Heart left ventricle (tissue), 16 donors: ENCODE measurements around the gene STX16. TPM values are rescaled to one million over a fixed set of nuclear protein-coding genes. Genes with fewer than 3 reads are reported as not detected.

Experiments used
- ATAC-seq, 4 donors: fragments of 200-7000 bp; cut with Tn5 transposase; one replicate each; pipeline ENCODE4 v1.9.1; 2020 to 2022; ENCODE audit warnings: moderate library complexity in 4 of 4, mild to moderate bottlenecking in 3 of 4, moderate number of reproducible peaks in 1 of 4
- DNase-seq, 5 donors: peaks; one replicate each; pipeline ENCODE4 v3.0.0-alpha.2; 2020
- H3K27ac ChIP-seq, 12 donors: fragments of 200-600 bp; sonication (generic) in 4 of 12; one replicate each; pipeline versions ENCODE4 v1.5.0 to v1.8.0; 2016 to 2022; ENCODE audit warnings: mild to moderate bottlenecking in 2 of 12
- H3K27me3 ChIP-seq, 9 donors: fragments of 200-600 bp; sonication (generic) in 2 of 9; one replicate each; pipeline versions ENCODE4 v1.5.1 to v1.8.0; 2016 to 2022; ENCODE audit warnings: mild to moderate bottlenecking in 3 of 9
- H3K36me3 ChIP-seq, 9 donors: fragments of 200-600 bp; sonication (generic) in 2 of 9; one replicate each; pipeline versions ENCODE4 v1.5.0 to v1.8.0; 2018 to 2022; ENCODE audit warnings: mild to moderate bottlenecking in 2 of 9
- H3K4me1 ChIP-seq, 12 donors: fragments of 200-600 bp; sonication (generic) in 4 of 12; one replicate each; pipeline versions ENCODE4 v1.5.0 to v1.8.0; 2016 to 2022; ENCODE audit warnings: mild to moderate bottlenecking in 3 of 12
- H3K4me3 ChIP-seq, 12 donors: fragments of 200-600 bp; sonication (generic) in 4 of 12; one replicate each; pipeline versions ENCODE4 v1.5.0 to v1.8.0; 2017 to 2022; ENCODE audit warnings: mild to moderate bottlenecking in 9 of 12, moderate library complexity in 4 of 12
- H3K9me3 ChIP-seq, 12 donors: fragments of 200-600 bp; sonication (generic) in 4 of 12; one replicate each; pipeline versions ENCODE4 v1.5.0 to v1.8.0; 2016 to 2022; ENCODE audit warnings: mild to moderate bottlenecking in 1 of 12
- POLR2A ChIP-seq, 2 donors: fragments of 450-650 bp; IDR thresholded peaks; one replicate each; pipeline ENCODE4 v1.6.1; 2017; ENCODE audit warnings: antibody characterized with exemption in 2 of 2, mild to moderate bottlenecking in 2 of 2, moderate library complexity in 2 of 2
- WGBS, 4 donors: extraction: QIAGEN DNeasy Blood & Tissue Kit in 2 of 4; methylation state at CpG; one replicate each; pipeline versions ENCODE4 v1.1.5 to v1.1.7; 2013 to 2018; 5-methylcytosine and 5-hydroxymethylcytosine counted together
- intact Hi-C, 10 donors: fragments of 100-400 bp; cut with DNase I; formaldehyde crosslinking; loops; one replicate each; pipeline versions ENCODE4 v1.11.1 to v1.14.2; 2022
- polyA plus RNA-seq, 2 donors: library from polyadenylated mRNA; stranded (reverse); fragments of 200-250 nt; gene quantifications; one replicate each; pipeline ENCODE4 v1.2.3, GENCODE V29; 2013
- total RNA-seq, 9 donors: library from RNA; depleted of rRNA in 2 of 9; stranded (reverse); fragments of >200 nt in 2 of 9; fragmentation: NEBNext Ultra II Directional in 3 of 9; extraction: Animal tissue kit (Norgen Biotek cat#: 25700) in 3 of 9; gene quantifications; one replicate each; pipeline versions ENCODE4 v1.1.0 to v1.2.4, GENCODE V29; 2016 to 2023
- TF ChIP-seq, protein P1 (sequence below), 12 donors: fragments of 200-600 bp; sonication (generic) in 4 of 12; IDR thresholded peaks; one replicate each; pipeline versions ENCODE4 v1.5.0 to v1.8.0; 2018 to 2022; ENCODE audit warnings: antibody characterized with exemption in 12 of 12, mild to moderate bottlenecking in 5 of 12
- donor health status: ischemic (EF 13 %, LVEDD 7.1; RV severe dilation, severe dysfunction).
- donor health status: healthy with polysubstance abuse.
- donor health status: DM: no; HTN: yes; CAD: no.
- donor health status: DM: no; HTN: no; CAD: no.
- donor health status: ischemic (EF 25% LVEDD 6.9; RV normal size, moderate dysfunction).
- donor health status: ischemic (EF 25% LVEDD 5.7; RV mildly dilated, moderate dysfunction).
- donor health status: healthy.
- donor health status: DM: yes; HTN: yes; CAD: no.
- donor health status: ischemic (EF 35%, LVEDD 5.7; RV mildly dilated, moderate dysfunction).
- donor health status: nonischemic (EF 11% LVEDD 7.7; RV severe dilation, severe dysfunction).
- donor health status: DM: yes; HTN: yes; CAD: no.
- donor health status: PGD.
- donor health status: ischemic (EF 29% LVEDD 5.4; RV normal size, mild dysfunction).
- donor health status: nonischemic (EF 23%, LVEDD 6.1; RV moderate dilation, normal function).

The STX16 gene
- total and polyA plus RNA-seq, 11 donors, result 14.6 to 38.9 (median 25.6) TPM

GRCh38 chr20:58692579-58693225, 41.6 kb downstream of the STX16 start, which contains the start of gene NPEPL1:
Gene NPEPL1, plus strand, starts transcription at chr20:58692800. Its CDS starts 101 bp downstream, at chr20:58692901.
- Histone ChIP-seq H3K4me1 (peaks cover 7 to 43% (median 22%) of the 10 kb centered on the region in 12 donors), H3K4me3 (peak within 1 kb of the TSS in 11 of 12 donors; percentile 34 to 74 (median 59)), H3K27me3 (no peaks in the 10 kb centered on the region), H3K27ac (peak within 1 kb of the TSS; percentile 84 to 98 (median 92)), H3K36me3 (peaks cover 0 to 25% (median 23%) of the 10 kb centered on the region in 9 donors), H3K9me3 (no peaks in the 10 kb centered on the region)
- TF ChIP-seq POLR2A (IDR thresholded peaks at IDR 0.05), result peak in 1 of 2 donors; percentile 31
- TF ChIP-seq, protein P1, sequence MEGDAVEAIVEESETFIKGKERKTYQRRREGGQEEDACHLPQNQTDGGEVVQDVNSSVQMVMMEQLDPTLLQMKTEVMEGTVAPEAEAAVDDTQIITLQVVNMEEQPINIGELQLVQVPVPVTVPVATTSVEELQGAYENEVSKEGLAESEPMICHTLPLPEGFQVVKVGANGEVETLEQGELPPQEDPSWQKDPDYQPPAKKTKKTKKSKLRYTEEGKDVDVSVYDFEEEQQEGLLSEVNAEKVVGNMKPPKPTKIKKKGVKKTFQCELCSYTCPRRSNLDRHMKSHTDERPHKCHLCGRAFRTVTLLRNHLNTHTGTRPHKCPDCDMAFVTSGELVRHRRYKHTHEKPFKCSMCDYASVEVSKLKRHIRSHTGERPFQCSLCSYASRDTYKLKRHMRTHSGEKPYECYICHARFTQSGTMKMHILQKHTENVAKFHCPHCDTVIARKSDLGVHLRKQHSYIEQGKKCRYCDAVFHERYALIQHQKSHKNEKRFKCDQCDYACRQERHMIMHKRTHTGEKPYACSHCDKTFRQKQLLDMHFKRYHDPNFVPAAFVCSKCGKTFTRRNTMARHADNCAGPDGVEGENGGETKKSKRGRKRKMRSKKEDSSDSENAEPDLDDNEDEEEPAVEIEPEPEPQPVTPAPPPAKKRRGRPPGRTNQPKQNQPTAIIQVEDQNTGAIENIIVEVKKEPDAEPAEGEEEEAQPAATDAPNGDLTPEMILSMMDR (IDR thresholded peaks at IDR 0.05), result peak in 3 of 12 donors; percentile 16 to 32 (median 17)
- 1 to 2% (median 1%) methylated on average over 17 to 93 of the region's 93 CpGs; no CpG with 5 or more reads in 1 of the 4 donors for WGBS, 4 donors
- ATAC-seq (peak; percentile 33 to 92 (median 83)), DNase-seq (peak; percentile 77 to 88 (median 79))
- intact Hi-C loops, result loop anchor here in 9 of 10 donors (1.0 to 10.0 kb wide), 8 partner anchors 40 to 460 kb away; partner anchors contain the start of genes STX16 (in 8 of the 9) and VAPB (in 1 of the 9)

- DNase-seq, result peak in 2 of 5 donors; percentile 39 to 76
- intact Hi-C loops, result loop anchor here in 9 of 10 donors (2.0 to 10.0 kb wide), 7 partner anchors 41 to 461 kb away; partner anchors contain the start of genes STX16 (in 7 of the 9) and VAPB (in 1 of the 9)
- Histone ChIP-seq H3K4me3 (peak overlapping the region in 11 of 12 donors; percentile 34 to 74 (median 59)), H3K9me3 (no peaks in the 10 kb centered on the region), H3K4me1 (peaks cover 7 to 43% (median 22%) of the 10 kb centered on the region in 12 donors), H3K27ac (peak overlapping the region; percentile 25 to 91 (median 80)), H3K27me3 (no peaks in the 10 kb centered on the region), H3K36me3 (peaks cover 0 to 33% (median 27%) of the 10 kb centered on the region in 9 donors)
- TF ChIP-seq, protein P1 (IDR thresholded peaks at IDR 0.05), result no peak
- no peak for TF ChIP-seq POLR2A (IDR thresholded peaks at IDR 0.05)
- ATAC-seq, result peak in 3 of 4 donors; percentile 8 to 23 (median 22)
- WGBS, 4 donors, result 40 to 57% (median 42%) methylated on average over 33 to 51 of the region's 51 CpGs
Measured at GRCh38 chr20:58693226-58694006, 42.3 kb downstream of the STX16 start.

- Histone ChIP-seq H3K27me3 (no peaks in the 10 kb centered on the region), H3K4me3 (peak overlapping the region in 1 of 12 donors; percentile 74), H3K4me1 (peaks cover 7 to 37% (median 22%) of the 10 kb centered on the region in 12 donors), H3K27ac (no peak overlapping the region), H3K9me3 (no peaks in the 10 kb centered on the region), H3K36me3 (peaks cover 0 to 43% (median 36%) of the 10 kb centered on the region in 9 donors)
- 94 to 96% (median 95%) methylated on average over 27 to 33 of the region's 33 CpGs for WGBS, 4 donors
- peak in 2 of 5 donors; percentile 25 to 62 for DNase-seq
- TF ChIP-seq, protein P1 (IDR thresholded peaks at IDR 0.05), result no peak
- no peak for TF ChIP-seq POLR2A (IDR thresholded peaks at IDR 0.05)
- ATAC-seq, result no peak
- intact Hi-C loops, result loop anchor here in 8 of 10 donors (5.0 to 10.0 kb wide), 5 partner anchors 42 to 462 kb away; partner anchors contain the start of genes STX16 (in 6 of the 8) and VAPB (in 1 of the 8)
Measured at GRCh38 chr20:58694241-58695083, 43.4 kb downstream of the STX16 start.
